HG02973 (cell line): ENCODE measurements around the gene TSR3.
"Not testable (repeated sequence)": the region's sequence is repeated elsewhere in the genome, so short reads cannot be mapped to it uniquely, and the experiment has no call there.

Experiments
- ATAC-seq: cut with Tn5 transposase; IDR thresholded peaks from one replicate; pipeline ENCODE4 v1.9.1; 2021; ENCODE audit warnings: moderate library complexity; ENCODE audit not compliant: unreplicated experiment

Gene TSR3

GRCh38 chr16:1338855-1339675, 12.6 kb downstream of the TSR3 start:
- ATAC-seq: no peak

- no peak for ATAC-seq
Observed at GRCh38 chr16:1338119-1338730, 13.5 kb downstream of the TSR3 start.

- no peak for ATAC-seq
Observed at GRCh38 chr16:1337486-1337885, 14.2 kb downstream of the TSR3 start.

- ATAC-seq: no peak
Observed at GRCh38 chr16:1336619-1337018, 15.1 kb downstream of the TSR3 start.

- no peak for ATAC-seq
Observed at GRCh38 chr16:1335996-1336395, 15.7 kb downstream of the TSR3 start.

GRCh38 chr16:1335211-1335971, 16.3 kb downstream of the TSR3 start:
- ATAC-seq: no peak

- no peak for ATAC-seq
Observed at GRCh38 chr16:1334739-1335138, 16.9 kb downstream of the TSR3 start.

- no peak for ATAC-seq
Observed at GRCh38 chr16:1333854-1334700, 17.6 kb downstream of the TSR3 start.

GRCh38 chr16:1333149-1333812, 18.4 kb downstream of the TSR3 start, which contains the start of gene BAIAP3:
BAIAP3 (plus strand) TSS chr16:1333645; CDS start chr16:1338550, 4,905 bp downstream.
- ATAC-seq: no peak

- no peak for ATAC-seq
Observed at GRCh38 chr16:1332618-1333148, 19.0 kb downstream of the TSR3 start.

- ATAC-seq: peak; percentile 58
Observed at GRCh38 chr16:1331712-1332617, 19.7 kb downstream of the TSR3 start.

GRCh38 chr16:1330931-1331711, 20.6 kb downstream of the TSR3 start:
- ATAC-seq: no peak

- ATAC-seq: no peak
Observed at GRCh38 chr16:1330260-1330914, 21.3 kb downstream of the TSR3 start.

- ATAC-seq: not testable (repeated sequence)
Observed at GRCh38 chr16:1328961-1329360, 22.7 kb downstream of the TSR3 start.

- not testable (repeated sequence) for ATAC-seq
Observed at GRCh38 chr16:1328136-1328535, 23.5 kb downstream of the TSR3 start.

GRCh38 chr16:1327619-1327947, 24.1 kb downstream of the TSR3 start:
- ATAC-seq: no peak

GRCh38 chr16:1326946-1327618, 24.6 kb downstream of the TSR3 start:
- no peak for ATAC-seq
